HUES6 (cell line): Measurements from ENCODE around the gene KDM6B.

Source experiments
- H3K27ac ChIP-seq: 2 replicates; pipeline ENCODE4 v1.7.0; 2013; ENCODE audit warnings: low read depth, mild to moderate bottlenecking, low read length, inconsistent platforms
- H3K27me3 ChIP-seq: 2 replicates; pipeline ENCODE4 v1.6.1; 2013; ENCODE audit warnings: low read length; ENCODE audit not compliant: control insufficient read depth, insufficient read depth
- H3K36me3 ChIP-seq: 2 replicates; pipeline ENCODE4 v1.6.1; 2013; ENCODE audit warnings: low read length; ENCODE audit not compliant: control insufficient read depth, insufficient read depth
- H3K4me1 ChIP-seq: 2 replicates; pipeline ENCODE4 v1.6.1; 2013; ENCODE audit warnings: low read length; ENCODE audit not compliant: control insufficient read depth, insufficient read depth
- H3K4me3 ChIP-seq: 2 replicates; pipeline ENCODE4 v1.5.1; 2013; ENCODE audit warnings: low read depth, low read length
- H3K9ac ChIP-seq: one replicate; pipeline ENCODE4 v1.6.1; 2013; ENCODE audit warnings: mild to moderate bottlenecking, low read length
- H3K9me3 ChIP-seq: 2 replicates; pipeline ENCODE4 v1.6.1; 2013; ENCODE audit warnings: low read depth, low read length; ENCODE audit not compliant: control insufficient read depth, insufficient read depth

Gene KDM6B

GRCh38 chr17:7835814-7836595 is 2.0 kb downstream of the KDM6B start:
- H3K9me3 ChIP-seq: no peaks in the 10 kb centered on the region
- no peaks in the 10 kb centered on the region for H3K36me3 ChIP-seq
- H3K9ac ChIP-seq: peak overlapping the region; percentile 64
- H3K4me1 ChIP-seq: peaks cover 31% of the 10 kb centered on the region
- peak overlapping the region; percentile 69 for H3K4me3 ChIP-seq
- H3K27ac ChIP-seq: peak overlapping the region; percentile 77; the same call in 1 of the 2 replicates
- H3K27me3 ChIP-seq: peaks cover 51% of the 10 kb centered on the region

GRCh38 chr17:7836596-7837407 is 2.8 kb downstream of the KDM6B start:
- Histone ChIP-seq H3K27ac (peak overlapping the region; percentile 77; the same call in 1 of the 2 replicates), H3K36me3 (no peaks in the 10 kb centered on the region), H3K27me3 (peaks cover 49% of the 10 kb centered on the region), H3K9ac (peak overlapping the region; percentile 64), H3K9me3 (no peaks in the 10 kb centered on the region), H3K4me1 (peaks cover 36% of the 10 kb centered on the region), H3K4me3 (peak overlapping the region; percentile 69)

DNA sequence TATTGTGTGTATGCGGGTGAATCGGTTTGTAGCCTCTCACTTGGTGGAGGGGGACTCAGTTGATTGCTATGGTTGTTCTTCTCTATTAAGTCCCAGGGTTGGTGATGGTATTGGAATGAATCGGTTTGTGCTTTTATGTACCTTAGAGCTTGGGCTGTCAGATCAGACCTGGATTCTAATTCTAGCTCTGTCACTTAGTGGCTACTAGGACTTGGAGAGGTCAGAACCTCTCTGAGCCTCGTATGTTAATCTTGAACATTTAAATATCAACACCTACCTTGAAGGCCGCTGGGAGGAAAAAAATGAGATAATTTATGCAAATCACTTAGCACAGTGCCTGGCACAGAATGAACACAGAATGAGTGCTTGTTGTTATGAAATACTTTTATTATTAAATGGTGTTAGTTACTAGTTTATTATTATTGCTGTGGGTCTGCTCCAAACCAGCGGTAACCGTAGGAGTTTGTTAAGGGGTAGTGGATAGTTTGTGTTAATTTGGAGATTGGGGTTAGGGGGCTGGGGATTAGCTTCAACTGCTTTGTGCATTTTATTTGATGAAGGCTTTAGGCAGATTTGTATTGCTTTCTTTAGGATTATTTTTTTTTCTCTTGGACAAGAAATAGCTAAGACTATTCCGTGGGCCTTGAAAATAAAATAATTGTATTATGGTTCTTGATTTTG is 3.5 kb downstream of the KDM6B start:
- Histone ChIP-seq H3K4me3 (peak overlapping the region; percentile 69), H3K27ac (no peak overlapping the region), H3K27me3 (peaks cover 42% of the 10 kb centered on the region), H3K36me3 (no peaks in the 10 kb centered on the region), H3K4me1 (peaks cover 36% of the 10 kb centered on the region), H3K9me3 (no peaks in the 10 kb centered on the region), H3K9ac (peak overlapping the region; percentile 6)

DNA sequence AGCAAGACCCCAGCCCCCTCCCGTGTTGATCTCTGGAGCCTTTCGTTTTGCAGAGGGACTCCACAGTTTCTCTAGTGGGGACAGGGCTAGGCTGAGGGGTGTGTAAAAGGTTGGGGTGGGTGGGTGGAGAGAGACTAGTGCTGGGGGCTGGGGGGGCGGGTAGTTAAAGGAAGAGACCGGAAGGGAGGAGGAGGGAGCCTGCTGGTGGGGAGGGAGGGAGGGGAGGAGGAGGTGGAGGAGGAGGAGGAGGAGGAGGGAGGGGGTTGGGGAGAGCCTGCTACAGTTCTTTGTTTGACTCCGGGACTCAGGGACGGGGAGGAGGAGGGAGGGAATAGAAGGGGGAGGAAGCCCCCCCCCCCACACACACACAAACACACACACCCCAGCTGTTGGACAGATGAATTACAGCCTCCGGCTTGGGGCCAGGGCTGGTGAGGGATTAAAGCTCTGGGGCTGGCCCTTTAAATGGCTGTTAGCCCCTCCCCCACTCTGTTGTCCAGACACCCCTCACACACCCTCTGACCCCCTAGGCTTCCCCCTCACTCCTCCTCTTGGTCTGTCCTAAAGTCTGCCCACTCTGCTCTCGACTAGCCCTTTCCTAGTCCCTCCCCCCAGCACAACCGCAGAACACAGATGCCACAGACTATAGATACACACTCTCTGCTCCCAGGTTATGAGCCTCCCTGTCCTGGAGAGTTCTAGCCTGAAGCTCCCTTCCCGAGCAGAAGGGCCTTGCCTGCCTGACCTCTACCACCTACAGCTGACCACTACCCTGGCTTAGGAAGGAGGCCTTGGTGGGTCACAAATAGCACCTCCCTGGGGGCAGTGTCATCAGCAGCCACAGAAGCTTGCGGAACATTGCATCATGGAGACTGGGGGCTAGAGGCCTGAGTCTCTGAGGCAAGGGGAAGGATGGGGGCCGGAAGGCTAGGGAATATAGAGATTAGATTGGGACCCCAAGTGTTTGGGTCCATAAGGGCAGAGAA is 4.4 kb downstream of the KDM6B start:
- Histone ChIP-seq H3K36me3 (no peaks in the 10 kb centered on the region), H3K27me3 (peaks cover 33% of the 10 kb centered on the region), H3K27ac (no peak overlapping the region), H3K9me3 (no peaks in the 10 kb centered on the region), H3K4me3 (peak overlapping the region; percentile 69), H3K9ac (peak overlapping the region; percentile 26), H3K4me1 (peaks cover 31% of the 10 kb centered on the region)

GRCh38 chr17:7839190-7839875 is 5.3 kb downstream of the KDM6B start:
- no peak overlapping the region for H3K27ac ChIP-seq
- no peaks in the 10 kb centered on the region for H3K9me3 ChIP-seq
- H3K4me3 ChIP-seq: peak overlapping the region; percentile 35; the same call in 1 of the 2 replicates
- peak overlapping the region; percentile 26 for H3K9ac ChIP-seq
- peaks cover 31% of the 10 kb centered on the region for H3K27me3 ChIP-seq
- H3K36me3 ChIP-seq: no peaks in the 10 kb centered on the region
- H3K4me1 ChIP-seq: peaks cover 28% of the 10 kb centered on the region

GRCh38 chr17:7839876-7840261 is 5.9 kb downstream of the KDM6B start:
- no peaks in the 10 kb centered on the region for H3K9me3 ChIP-seq
- peaks cover 28% of the 10 kb centered on the region for H3K4me1 ChIP-seq
- H3K27me3 ChIP-seq: peaks cover 31% of the 10 kb centered on the region
- H3K9ac ChIP-seq: no peak overlapping the region
- no peaks in the 10 kb centered on the region for H3K36me3 ChIP-seq
- H3K27ac ChIP-seq: no peak overlapping the region
- H3K4me3 ChIP-seq: no peak overlapping the region

DNA sequence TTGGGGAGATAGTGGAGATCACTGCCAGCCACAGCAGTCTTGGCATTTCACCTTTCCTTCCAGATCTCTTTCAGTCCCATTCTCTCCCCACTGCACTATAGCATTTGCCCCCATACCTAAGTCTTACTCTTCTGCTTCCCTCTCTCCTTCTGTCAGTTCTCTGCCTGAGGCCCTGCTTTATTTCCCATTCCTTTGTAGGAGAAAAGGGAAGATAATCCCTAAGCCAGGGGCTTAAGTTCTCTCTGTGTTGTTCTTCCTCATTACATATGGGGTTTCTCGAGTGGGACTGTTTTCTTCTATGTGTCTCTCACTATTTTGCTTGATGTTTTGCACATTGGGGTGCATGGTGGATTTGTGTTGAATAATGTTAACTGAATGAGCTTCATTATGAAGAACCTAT is 6.4 kb downstream of the KDM6B start:
- H3K36me3 ChIP-seq: no peaks in the 10 kb centered on the region
- H3K4me1 ChIP-seq: peaks cover 28% of the 10 kb centered on the region
- H3K4me3 ChIP-seq: no peak overlapping the region
- no peak overlapping the region for H3K9ac ChIP-seq
- no peaks in the 10 kb centered on the region for H3K9me3 ChIP-seq
- no peak overlapping the region for H3K27ac ChIP-seq
- peaks cover 31% of the 10 kb centered on the region for H3K27me3 ChIP-seq

DNA sequence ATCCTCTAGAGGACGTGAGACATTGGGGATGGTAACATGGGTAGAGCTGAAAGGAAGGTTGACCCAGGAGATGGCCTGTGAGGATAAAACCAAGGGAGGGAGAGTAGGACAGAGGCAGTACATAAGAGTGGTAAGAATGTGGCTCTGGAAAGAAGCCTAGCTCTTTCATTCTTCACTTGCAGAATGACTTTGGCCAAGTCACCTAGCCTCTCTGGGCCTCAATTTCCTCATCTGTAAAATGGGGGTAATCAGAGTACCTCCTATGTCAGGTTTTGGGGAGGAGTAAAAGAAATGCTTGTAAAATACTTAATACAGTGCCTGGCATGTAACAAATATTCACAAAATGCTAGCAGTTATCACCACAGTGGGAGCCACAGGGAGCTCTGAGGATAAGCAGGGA is 6.9 kb downstream of the KDM6B start:
- H3K9ac ChIP-seq: peak overlapping the region; percentile 60
- H3K27ac ChIP-seq: no peak overlapping the region
- H3K4me3 ChIP-seq: peak overlapping the region; percentile 95
- peaks cover 31% of the 10 kb centered on the region for H3K27me3 ChIP-seq
- no peaks in the 10 kb centered on the region for H3K9me3 ChIP-seq
- H3K4me1 ChIP-seq: peaks cover 28% of the 10 kb centered on the region
- peaks cover 3% of the 10 kb centered on the region; the same call in 1 of the 2 replicates for H3K36me3 ChIP-seq

DNA sequence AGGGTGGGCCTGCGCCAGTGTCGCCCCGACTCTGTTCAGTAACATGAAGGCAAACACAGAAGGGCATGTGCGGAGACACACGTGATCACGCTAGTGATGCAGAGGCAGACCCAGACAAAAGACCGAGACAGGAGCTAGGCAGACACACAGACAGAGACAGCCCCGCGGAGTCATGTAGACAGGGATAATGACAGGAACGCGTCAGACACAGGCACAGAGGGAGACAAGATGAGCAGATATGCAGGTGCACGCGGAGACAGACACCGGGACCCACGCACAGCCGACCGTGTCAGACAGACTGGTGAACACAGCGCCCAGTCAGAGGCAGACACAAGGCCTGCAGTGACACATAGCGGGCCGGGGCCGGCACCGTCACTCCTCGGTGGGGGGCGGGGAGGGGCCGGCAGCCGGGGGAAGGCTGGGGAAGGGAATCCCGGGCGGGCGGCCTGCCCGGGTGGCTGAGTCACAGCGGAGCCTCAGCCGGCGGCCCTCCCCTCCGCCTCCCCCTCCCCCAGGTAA is 7.4 kb downstream of the KDM6B start:
- peak overlapping the region; percentile 93 for H3K9ac ChIP-seq
- H3K27ac ChIP-seq: peak overlapping the region; percentile 85; the same call in 1 of the 2 replicates
- H3K4me1 ChIP-seq: peaks cover 28% of the 10 kb centered on the region
- H3K9me3 ChIP-seq: no peaks in the 10 kb centered on the region
- H3K27me3 ChIP-seq: peaks cover 31% of the 10 kb centered on the region
- H3K4me3 ChIP-seq: peak overlapping the region; percentile 95
- peaks cover 4% of the 10 kb centered on the region; the same call in 1 of the 2 replicates for H3K36me3 ChIP-seq
